ENCODE results near the gene SDK1. TPM values are rescaled to one million over a fixed set of nuclear protein-coding genes. Genes with fewer than 3 reads are reported as not detected.

Gene SDK1
- total and polyA plus RNA-seq, 2 donors, result 9.8 to 15.1 TPM

GRCh38 chr7:3847336-3847735 is 546.3 kb downstream of the SDK1 start:
- WGBS, result 71% methylated on average over 6 of the region's 6 CpGs
- H3K4me1 ChIP-seq (ENCODE audit: insufficient read depth), result no peaks in the 10 kb centered on the region
- H3K36me3 ChIP-seq (ENCODE audit: insufficient read depth), result no peaks in the 10 kb centered on the region
- H3K4me3 ChIP-seq (ENCODE audit: low read depth, low read length), result no peak overlapping the region
- no peak for DNase-seq (ENCODE audit: extremely low spot score)
- no peak overlapping the region for H3K27ac ChIP-seq (ENCODE audit: low read depth)

- WGBS, result 95% methylated on average over 1 of the region's 1 CpG
- no peak for DNase-seq (ENCODE audit: extremely low spot score)
- no peaks in the 10 kb centered on the region for H3K36me3 ChIP-seq (ENCODE audit: insufficient read depth)
Measured at GRCh38 chr7:3859431-3859830, 558.4 kb downstream of the SDK1 start.

GRCh38 chr7:3860932-3861331 is 559.9 kb downstream of the SDK1 start:
- H3K27ac ChIP-seq (ENCODE audit: low read depth), result no peak overlapping the region

More at GRCh38 chr7:3859431-3859830, 558.4 kb downstream of the SDK1 start:
- H3K4me3 ChIP-seq (ENCODE audit: low read depth, low read length), result no peak overlapping the region
- H3K4me1 ChIP-seq (ENCODE audit: insufficient read depth), result no peaks in the 10 kb centered on the region
- H3K27ac ChIP-seq (ENCODE audit: low read depth), result no peak overlapping the region

GRCh38 chr7:3861386-3861785 is 560.3 kb downstream of the SDK1 start:
- DNase-seq (ENCODE audit: extremely low spot score), result no peak
- Histone ChIP-seq H3K4me3 (ENCODE audit: low read depth, low read length) (no peak overlapping the region), H3K27ac (ENCODE audit: low read depth) (no peak overlapping the region), H3K4me1 (ENCODE audit: insufficient read depth) (no peaks in the 10 kb centered on the region), H3K36me3 (ENCODE audit: insufficient read depth) (no peaks in the 10 kb centered on the region)
- WGBS, result 41% methylated on average over 1 of the region's 1 CpG

More at GRCh38 chr7:3860932-3861331, 559.9 kb downstream of the SDK1 start:
- no peak for DNase-seq (ENCODE audit: extremely low spot score)
- no peak overlapping the region for H3K4me3 ChIP-seq (ENCODE audit: low read depth, low read length)
- 80% methylated on average over 9 of the region's 9 CpGs for WGBS
- H3K4me1 ChIP-seq (ENCODE audit: insufficient read depth), result no peaks in the 10 kb centered on the region
- H3K36me3 ChIP-seq (ENCODE audit: insufficient read depth), result no peaks in the 10 kb centered on the region

- H3K4me3 ChIP-seq (ENCODE audit: low read depth, low read length), result no peak overlapping the region
Measured at GRCh38 chr7:3861941-3862340, 560.9 kb downstream of the SDK1 start.

GRCh38 chr7:3862774-3863173 is 561.7 kb downstream of the SDK1 start:
- 82% methylated on average over 4 of the region's 4 CpGs for WGBS
- H3K4me3 ChIP-seq (ENCODE audit: low read depth, low read length), result no peak overlapping the region
- no peaks in the 10 kb centered on the region for H3K4me1 ChIP-seq (ENCODE audit: insufficient read depth)
- H3K27ac ChIP-seq (ENCODE audit: low read depth), result no peak overlapping the region
- no peak for DNase-seq (ENCODE audit: extremely low spot score)
- no peaks in the 10 kb centered on the region for H3K36me3 ChIP-seq (ENCODE audit: insufficient read depth)

More at GRCh38 chr7:3861941-3862340, 560.9 kb downstream of the SDK1 start:
- Histone ChIP-seq H3K27ac (ENCODE audit: low read depth) (no peak overlapping the region), H3K36me3 (ENCODE audit: insufficient read depth) (no peaks in the 10 kb centered on the region), H3K4me1 (ENCODE audit: insufficient read depth) (no peaks in the 10 kb centered on the region)
- peak; percentile 56 for DNase-seq (ENCODE audit: extremely low spot score)
- WGBS, result 28% methylated on average over 5 of the region's 5 CpGs

GRCh38 chr7:3866277-3866676 is 565.2 kb downstream of the SDK1 start:
- WGBS, result 65% methylated on average over 5 of the region's 5 CpGs
- H3K27ac ChIP-seq (ENCODE audit: low read depth), result no peak overlapping the region
- no peak for DNase-seq (ENCODE audit: extremely low spot score)

GRCh38 chr7:3867863-3868262 is 566.8 kb downstream of the SDK1 start:
- Histone ChIP-seq H3K4me3 (ENCODE audit: low read depth, low read length) (no peak overlapping the region), H3K4me1 (ENCODE audit: insufficient read depth) (no peaks in the 10 kb centered on the region), H3K27ac (ENCODE audit: low read depth) (no peak overlapping the region), H3K36me3 (ENCODE audit: insufficient read depth) (no peaks in the 10 kb centered on the region)
- DNase-seq (ENCODE audit: extremely low spot score), result no peak
- 40% methylated on average over 5 of the region's 5 CpGs for WGBS

More at GRCh38 chr7:3866277-3866676, 565.2 kb downstream of the SDK1 start:
- H3K4me3 ChIP-seq (ENCODE audit: low read depth, low read length), result no peak overlapping the region
- no peaks in the 10 kb centered on the region for H3K4me1 ChIP-seq (ENCODE audit: insufficient read depth)
- H3K36me3 ChIP-seq (ENCODE audit: insufficient read depth), result no peaks in the 10 kb centered on the region

GRCh38 chr7:3879355-3880075 is 578.5 kb downstream of the SDK1 start:
- H3K36me3 ChIP-seq (ENCODE audit: insufficient read depth), result no peaks in the 10 kb centered on the region
- 75% methylated on average over 14 of the region's 14 CpGs for WGBS
- H3K4me3 ChIP-seq (ENCODE audit: low read depth, low read length), result no peak overlapping the region
- no peak overlapping the region for H3K27ac ChIP-seq (ENCODE audit: low read depth)
- H3K4me1 ChIP-seq (ENCODE audit: insufficient read depth), result no peaks in the 10 kb centered on the region
- no peak for DNase-seq (ENCODE audit: extremely low spot score)

GRCh38 chr7:3880228-3880987 is 579.4 kb downstream of the SDK1 start:
- DNase-seq (ENCODE audit: extremely low spot score), result no peak
- Histone ChIP-seq H3K27ac (ENCODE audit: low read depth) (no peak overlapping the region), H3K4me3 (ENCODE audit: low read depth, low read length) (no peak overlapping the region), H3K36me3 (ENCODE audit: insufficient read depth) (no peaks in the 10 kb centered on the region), H3K4me1 (ENCODE audit: insufficient read depth) (no peaks in the 10 kb centered on the region)
- WGBS, result 87% methylated on average over 26 of the region's 26 CpGs

- H3K27ac ChIP-seq (ENCODE audit: low read depth), result no peak overlapping the region
- no peak overlapping the region for H3K4me3 ChIP-seq (ENCODE audit: low read depth, low read length)
- 82% methylated on average over 5 of the region's 5 CpGs for WGBS
- no peak for DNase-seq (ENCODE audit: extremely low spot score)
- H3K4me1 ChIP-seq (ENCODE audit: insufficient read depth), result no peaks in the 10 kb centered on the region
- no peaks in the 10 kb centered on the region for H3K36me3 ChIP-seq (ENCODE audit: insufficient read depth)
Measured at GRCh38 chr7:3882782-3883181, 581.7 kb downstream of the SDK1 start.

- H3K4me1 ChIP-seq (ENCODE audit: insufficient read depth), result no peaks in the 10 kb centered on the region
- H3K4me3 ChIP-seq (ENCODE audit: low read depth, low read length), result no peak overlapping the region
- H3K36me3 ChIP-seq (ENCODE audit: insufficient read depth), result no peaks in the 10 kb centered on the region
- no peak overlapping the region for H3K27ac ChIP-seq (ENCODE audit: low read depth)
- no peak for DNase-seq (ENCODE audit: extremely low spot score)
- WGBS, result 96% methylated on average over 6 of the region's 6 CpGs
Measured at GRCh38 chr7:3884543-3884942, 583.5 kb downstream of the SDK1 start.

- 78% methylated on average over 4 of the region's 4 CpGs for WGBS
- Histone ChIP-seq H3K4me1 (ENCODE audit: insufficient read depth) (no peaks in the 10 kb centered on the region), H3K4me3 (ENCODE audit: low read depth, low read length) (no peak overlapping the region), H3K36me3 (ENCODE audit: insufficient read depth) (no peaks in the 10 kb centered on the region), H3K27ac (ENCODE audit: low read depth) (no peak overlapping the region)
- no peak for DNase-seq (ENCODE audit: extremely low spot score)
Measured at GRCh38 chr7:3887096-3887690, 586.1 kb downstream of the SDK1 start.

GRCh38 chr7:3888096-3888495 is 587.0 kb downstream of the SDK1 start:
- WGBS, result 79% methylated on average over 8 of the region's 8 CpGs
- no peaks in the 10 kb centered on the region for H3K4me1 ChIP-seq (ENCODE audit: insufficient read depth)
- no peaks in the 10 kb centered on the region for H3K36me3 ChIP-seq (ENCODE audit: insufficient read depth)
- H3K27ac ChIP-seq (ENCODE audit: low read depth), result no peak overlapping the region
- DNase-seq (ENCODE audit: extremely low spot score), result no peak
- H3K4me3 ChIP-seq (ENCODE audit: low read depth, low read length), result no peak overlapping the region
